GM23248 (cell line): ENCODE results near the gene CNTN1.

ENCODE experiments used
- EZH2 ChIP-seq: fragments of 200-600 bp; sonication (generic); IDR thresholded peaks from 2 replicates; pipeline ENCODE4 v1.6.1; 2018; ENCODE audit warnings: antibody characterized with exemption, mild to moderate bottlenecking; ENCODE audit not compliant: insufficient read depth, poor library complexity, severe bottlenecking
- EZH2phosphoT487 ChIP-seq: fragments of 200-600 bp; sonication (generic); IDR thresholded peaks from 2 replicates; pipeline ENCODE4 v1.6.1; 2018; ENCODE audit warnings: antibody characterized with exemption, moderate library complexity, mild to moderate bottlenecking, low read depth; ENCODE audit not compliant: insufficient read depth

- TF ChIP-seq EZH2 (no peak), EZH2phosphoT487 (no peak)
Observed at GRCh38 chr12:40996091-40996490, 303.9 kb downstream of the CNTN1 start.
